Panc1 (cell line): Measurements from ENCODE around the gene MRPS16. TPM values are rescaled to one million over a fixed set of nuclear protein-coding genes. Genes with fewer than 3 reads are reported as not detected.

ENCODE experiments used
- ATAC-seq: fragments of 200-7000 bp; cut with Tn5 transposase; 2 replicates; pipeline ENCODE4 v1.9.1; 2020; ENCODE audit warnings: mild to moderate bottlenecking, moderate library complexity
- Bru-seq: library from RNA; stranded (reverse); fragments of 400-500 nt; gene quantifications from one replicate; lab custom pipeline; 2021; lab: Mats Ljungman, UMichigan
- BruChase-seq, 2 experiments: library from RNA; stranded (reverse); fragments of 400-500 nt; gene quantifications; one replicate each; lab custom pipeline; 2021; lab: Mats Ljungman, UMichigan
- BruUV-seq: library from RNA; stranded (reverse); fragments of 400-500 nt; replicated peaks from 2 replicates; lab custom pipeline; 2021; lab: Mats Ljungman, UMichigan
- CTCF ChIA-PET: fragments of 300-600 bp; sonication (Branson Sonifier 250); formaldehyde crosslinking; loops from one replicate; lab custom pipeline; 2022; ENCODE audit warnings: antibody characterized with exemption; lab: Charles Lee
- POLR2A ChIA-PET: fragments of 300-600 bp; sonication (Branson Sonifier 250); formaldehyde crosslinking; loops from one replicate; lab custom pipeline; 2022; ENCODE audit warnings: antibody characterized with exemption; lab: Charles Lee
- DNase-seq: peaks from one replicate; pipeline ENCODE4 v3.0.0-alpha.2; 2010; ENCODE audit warnings: low read depth, low spot score
- H3K27ac ChIP-seq: 2 replicates; pipeline ENCODE4 v1.5.1; 2011; ENCODE audit warnings: mild to moderate bottlenecking, low read length, inconsistent platforms
- H3K27me3 ChIP-seq: fragments of 200-500 bp; sonication (Bioruptor generic); 2 replicates; pipeline ENCODE4 v1.6.0; 2014; ENCODE audit warnings: low read length, inconsistent platforms; ENCODE audit not compliant: control insufficient read depth, insufficient read depth
- H3K36me3 ChIP-seq: fragments of 200-500 bp; sonication (Bioruptor generic); 2 replicates; pipeline ENCODE4 v1.5.1; 2014; ENCODE audit warnings: inconsistent platforms, mild to moderate bottlenecking, low read length, moderate library complexity; ENCODE audit not compliant: control insufficient read depth, insufficient read depth
- H3K4me1 ChIP-seq: 2 replicates; pipeline ENCODE4 v1.5.1; 2011; ENCODE audit warnings: inconsistent platforms, mild to moderate bottlenecking, low read length, moderate library complexity; ENCODE audit not compliant: control insufficient read depth, insufficient read depth
- H3K4me3 ChIP-seq, 2 experiments: 2 replicates each; pipeline ENCODE4 v1.5.1; 2011 to 2012; ENCODE audit warnings: low read depth in 2 of 2, low read length in 2 of 2, mild to moderate bottlenecking in 2 of 2, inconsistent platforms in 1 of 2, moderate library complexity in 1 of 2
- H3K9me3 ChIP-seq: fragments of 200-500 bp; sonication (Bioruptor generic); 2 replicates; pipeline ENCODE4 v1.5.1; 2014; ENCODE audit warnings: low read depth, mild to moderate bottlenecking, inconsistent platforms, low read length, moderate library complexity; ENCODE audit not compliant: control insufficient read depth, insufficient read depth
- POLR2AphosphoS5 ChIP-seq: IDR thresholded peaks from 2 replicates; pipeline ENCODE4 v1.6.1; 2012; ENCODE audit warnings: mild to moderate bottlenecking, low read depth, low read length, moderate library complexity
- SIN3A ChIP-seq: IDR thresholded peaks from 2 replicates; pipeline ENCODE4 v1.6.1; 2012; ENCODE audit warnings: low read depth, mild to moderate bottlenecking, low read length, moderate library complexity, borderline replicate concordance; ENCODE audit not compliant: insufficient read depth
- TCF7L2 ChIP-seq: IDR thresholded peaks from 2 replicates; pipeline ENCODE4 v1.6.1; 2011; ENCODE audit warnings: mild to moderate bottlenecking, low read depth, low read length, inconsistent platforms
- in situ Hi-C: cut with HindIII; loops from 2 replicates; pipeline ENCODE4 v1.10.0; 2016; ENCODE audit warnings: low sequenced_read_pairs, low pct_unique_long_range_greater_than_20kb
- intact Hi-C: fragments of 100-400 bp; cut with micrococcal nuclease; formaldehyde crosslinking; loops from one replicate; pipeline ENCODE4 v1.10.0; 2022; ENCODE audit not compliant: unreplicated experiment
- long read RNA-seq: library from polyadenylated mRNA; unstranded; transcript quantifications from one replicate; pipeline ENCODE4 v2.0.0, GENCODE V29; 2021; ENCODE audit not compliant: unreplicated experiment
- polyA plus RNA-seq: library from polyadenylated mRNA; unstranded; fragments of >200 nt; gene quantifications from one replicate; pipeline ENCODE4 v1.2.1, GENCODE V29; 2012; ENCODE audit warnings: missing spikeins; ENCODE audit not compliant: insufficient read length
- total RNA-seq: library from RNA; stranded (reverse); gene quantifications from one replicate; pipeline ENCODE4 v1.2.1, GENCODE V29; 2021; ENCODE audit not compliant: unreplicated experiment
- TF ChIP-seq, protein P1 (sequence below), 2 experiments: IDR thresholded peaks; 2 replicates each; pipeline ENCODE4 v1.6.1; 2011 to 2012; ENCODE audit warnings: low read depth in 2 of 2, control low read depth in 1 of 2, low read length in 1 of 2, mild to moderate bottlenecking in 1 of 2, moderate library complexity in 1 of 2; ENCODE audit not compliant: insufficient read depth in 1 of 2
- TF ChIP-seq, protein P2 (sequence below): fragments of 450-650 bp; IDR thresholded peaks from 2 replicates; pipeline ENCODE4 v1.5.1; 2017; ENCODE audit warnings: mild to moderate bottlenecking

MRPS16 gene
- 199 TPM for total RNA-seq
- 154 TPM for polyA plus RNA-seq
- percentile 98 among the genes with signal in this experiment for Bru-seq, nascent RNA
- percentile 100 among the genes with signal in this experiment for BruChase-seq, experiment 1, labeled RNA remaining after a 2-hour chase
- BruChase-seq, experiment 2, labeled RNA remaining after a 6-hour chase = percentile 100 among the genes with signal in this experiment
- long read RNA-seq, transcript MRPS16-202 (3 exons, 2,634 nt) = major isoform, 252 of 468 reads
- long read RNA-seq, transcript MRPS16-205 (3 exons, 2,580 nt) = minor isoform, 9 of 468 reads
- long read RNA-seq, transcript MRPS16-204 (3 exons, 612 nt) = minor isoform, 6 of 468 reads
- long read RNA-seq, partial matches to known transcripts = 108 of 468 reads
- long read RNA-seq, other reads (novel, unspliced or antisense) = 91 of 468 reads

DNA sequence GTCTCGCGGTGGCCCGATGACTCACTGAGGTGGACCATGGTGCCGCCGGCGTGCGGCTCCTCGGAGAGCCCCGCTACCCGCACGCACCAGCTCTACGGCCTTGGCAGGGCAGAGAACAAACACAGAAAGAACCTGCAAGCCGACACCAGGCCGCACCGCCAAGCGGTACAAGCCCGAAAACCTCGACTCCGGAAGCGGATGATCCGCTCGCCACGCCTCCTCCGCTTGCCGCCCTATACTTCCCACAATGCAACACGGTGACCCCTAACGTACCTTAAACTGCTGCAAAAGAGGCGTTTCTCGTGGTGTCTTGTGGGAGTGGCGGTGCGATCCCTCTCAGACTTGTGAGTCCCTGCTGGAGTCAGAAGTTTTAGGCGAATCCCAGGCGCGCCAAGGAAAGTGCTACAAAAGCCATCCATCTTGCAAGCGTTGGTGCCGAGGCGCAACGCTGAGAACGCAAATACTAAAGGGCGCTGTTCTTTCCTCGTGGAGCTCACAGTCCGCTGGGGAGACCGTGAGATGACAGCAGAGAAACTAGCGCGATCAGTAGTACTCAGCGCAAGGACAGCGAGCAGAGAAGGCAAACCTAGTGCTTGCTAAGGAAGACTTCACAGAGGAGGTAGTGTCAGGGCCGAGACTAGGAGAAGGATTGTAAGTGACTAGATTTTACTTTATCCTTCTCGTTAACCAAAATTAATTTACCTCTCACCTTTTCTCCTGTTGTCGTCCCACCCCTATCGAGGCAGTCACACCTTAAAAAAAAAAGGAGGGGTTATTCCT is at the start of gene MRPS16:
Gene MRPS16 (minus strand): TSS at position 200 of the 780 bp plus-strand sequence. CDS start 162 bp downstream, at position 38.
- DNase-seq (peak; percentile 88), ATAC-seq (peak; percentile 95)
- Histone ChIP-seq H3K27ac (peak within 1 kb of the TSS; percentile 99), H3K36me3 (peaks cover 10% of the 10 kb centered on the region; the same call in 1 of the 2 replicates), H3K4me1 (peaks cover 31% of the 10 kb centered on the region), H3K4me3 (peak within 1 kb of the TSS; percentile 96 to 100), H3K9me3 (no peaks in the 10 kb centered on the region), H3K27me3 (no peaks in the 10 kb centered on the region)
- intact Hi-C loops = no loop called here
- in situ Hi-C loops = no loop called here
- TF ChIP-seq, protein P1, sequence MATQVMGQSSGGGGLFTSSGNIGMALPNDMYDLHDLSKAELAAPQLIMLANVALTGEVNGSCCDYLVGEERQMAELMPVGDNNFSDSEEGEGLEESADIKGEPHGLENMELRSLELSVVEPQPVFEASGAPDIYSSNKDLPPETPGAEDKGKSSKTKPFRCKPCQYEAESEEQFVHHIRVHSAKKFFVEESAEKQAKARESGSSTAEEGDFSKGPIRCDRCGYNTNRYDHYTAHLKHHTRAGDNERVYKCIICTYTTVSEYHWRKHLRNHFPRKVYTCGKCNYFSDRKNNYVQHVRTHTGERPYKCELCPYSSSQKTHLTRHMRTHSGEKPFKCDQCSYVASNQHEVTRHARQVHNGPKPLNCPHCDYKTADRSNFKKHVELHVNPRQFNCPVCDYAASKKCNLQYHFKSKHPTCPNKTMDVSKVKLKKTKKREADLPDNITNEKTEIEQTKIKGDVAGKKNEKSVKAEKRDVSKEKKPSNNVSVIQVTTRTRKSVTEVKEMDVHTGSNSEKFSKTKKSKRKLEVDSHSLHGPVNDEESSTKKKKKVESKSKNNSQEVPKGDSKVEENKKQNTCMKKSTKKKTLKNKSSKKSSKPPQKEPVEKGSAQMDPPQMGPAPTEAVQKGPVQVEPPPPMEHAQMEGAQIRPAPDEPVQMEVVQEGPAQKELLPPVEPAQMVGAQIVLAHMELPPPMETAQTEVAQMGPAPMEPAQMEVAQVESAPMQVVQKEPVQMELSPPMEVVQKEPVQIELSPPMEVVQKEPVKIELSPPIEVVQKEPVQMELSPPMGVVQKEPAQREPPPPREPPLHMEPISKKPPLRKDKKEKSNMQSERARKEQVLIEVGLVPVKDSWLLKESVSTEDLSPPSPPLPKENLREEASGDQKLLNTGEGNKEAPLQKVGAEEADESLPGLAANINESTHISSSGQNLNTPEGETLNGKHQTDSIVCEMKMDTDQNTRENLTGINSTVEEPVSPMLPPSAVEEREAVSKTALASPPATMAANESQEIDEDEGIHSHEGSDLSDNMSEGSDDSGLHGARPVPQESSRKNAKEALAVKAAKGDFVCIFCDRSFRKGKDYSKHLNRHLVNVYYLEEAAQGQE (IDR thresholded peaks at IDR 0.05; ENCODE audit: insufficient read depth in 1 of 2, low read depth in 2 of 2, low read length in 1 of 2) = 0 out of 4 replicates have a peak, but pooled peaks have one; percentile 20
- TF ChIP-seq SIN3A (peak; percentile 84; the same call in 1 of the 2 replicates), TCF7L2 (no peak), POLR2AphosphoS5 (peak; percentile 99)
- TF ChIP-seq, protein P2, sequence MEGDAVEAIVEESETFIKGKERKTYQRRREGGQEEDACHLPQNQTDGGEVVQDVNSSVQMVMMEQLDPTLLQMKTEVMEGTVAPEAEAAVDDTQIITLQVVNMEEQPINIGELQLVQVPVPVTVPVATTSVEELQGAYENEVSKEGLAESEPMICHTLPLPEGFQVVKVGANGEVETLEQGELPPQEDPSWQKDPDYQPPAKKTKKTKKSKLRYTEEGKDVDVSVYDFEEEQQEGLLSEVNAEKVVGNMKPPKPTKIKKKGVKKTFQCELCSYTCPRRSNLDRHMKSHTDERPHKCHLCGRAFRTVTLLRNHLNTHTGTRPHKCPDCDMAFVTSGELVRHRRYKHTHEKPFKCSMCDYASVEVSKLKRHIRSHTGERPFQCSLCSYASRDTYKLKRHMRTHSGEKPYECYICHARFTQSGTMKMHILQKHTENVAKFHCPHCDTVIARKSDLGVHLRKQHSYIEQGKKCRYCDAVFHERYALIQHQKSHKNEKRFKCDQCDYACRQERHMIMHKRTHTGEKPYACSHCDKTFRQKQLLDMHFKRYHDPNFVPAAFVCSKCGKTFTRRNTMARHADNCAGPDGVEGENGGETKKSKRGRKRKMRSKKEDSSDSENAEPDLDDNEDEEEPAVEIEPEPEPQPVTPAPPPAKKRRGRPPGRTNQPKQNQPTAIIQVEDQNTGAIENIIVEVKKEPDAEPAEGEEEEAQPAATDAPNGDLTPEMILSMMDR = no peak
- TSS peak; percentile 94 for BruUV-seq
- CTCF ChIA-PET = interaction anchor here (0.6 to 0.7 kb wide), 2 partner anchors 12 to 82 kb away, joined by 3 to 10 read pairs; no protein-coding TSS in a partner anchor
- POLR2A ChIA-PET = interaction anchor here (0.5 to 0.7 kb wide), 5 partner anchors 25 to 378 kb away, joined by 3 to 5 read pairs (median 4); partner anchors contain the start of gene P4HA1

DNA sequence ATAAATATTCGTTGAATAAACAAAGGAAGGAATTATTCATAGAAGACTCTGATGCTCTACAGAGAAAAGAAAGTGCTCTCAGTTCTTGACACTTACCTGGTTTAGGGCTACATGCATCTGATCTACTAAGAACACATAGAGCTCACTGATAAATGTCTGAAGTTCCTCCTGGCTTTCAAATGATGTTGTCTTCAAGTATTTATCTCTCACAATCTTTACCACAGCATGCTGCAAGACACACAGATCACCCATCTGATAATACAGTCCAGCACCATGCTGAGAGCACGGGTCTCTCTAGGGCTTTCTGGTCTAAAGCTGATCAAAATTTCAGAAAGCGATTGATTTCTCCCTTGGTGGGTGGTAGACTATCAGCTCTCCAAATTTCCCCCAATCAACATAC is 44.5 kb upstream of the MRPS16 start:
- no peaks in the 10 kb centered on the region for H3K4me1 ChIP-seq
- no TSS peak for BruUV-seq
- no peak overlapping the region for H3K27ac ChIP-seq
- DNase-seq (no peak), ATAC-seq (no peak)
- in situ Hi-C loops (no loop called here), intact Hi-C loops (no loop called here)
- TF ChIP-seq TCF7L2 (no peak), POLR2AphosphoS5 (no peak), SIN3A (no peak)
- TF ChIP-seq, protein P1 (IDR thresholded peaks at IDR 0.05; ENCODE audit: insufficient read depth in 1 of 2, low read depth in 2 of 2, low read length in 1 of 2) = no peak
- TF ChIP-seq, protein P2 = no peak
- CTCF ChIA-PET = interaction anchor here (0.5 kb wide), 1 partner anchor 20 kb away, joined by 5 read pairs; no protein-coding TSS in a partner anchor
- no peak overlapping the region for H3K4me3 ChIP-seq
- no peaks in the 10 kb centered on the region for H3K9me3 ChIP-seq
- peaks cover 39% of the 10 kb centered on the region for H3K27me3 ChIP-seq
- POLR2A ChIA-PET = interaction anchor here (0.6 kb wide), 2 partner anchors 113 to 291 kb away, joined by 5 to 6 read pairs; no protein-coding TSS in a partner anchor
- H3K36me3 ChIP-seq = no peaks in the 10 kb centered on the region
